H1 (cell line): Measurements from ENCODE around the gene MX1. TPM values are rescaled to one million over a fixed set of nuclear protein-coding genes. Genes with fewer than 3 reads are reported as not detected.

Experiments
- CTCF ChIA-PET: fragments of 300-600 bp; sonication (Branson Sonifier 250); formaldehyde crosslinking; loops from one replicate; lab custom pipeline; 2021; ENCODE audit not compliant: partially characterized antibody; lab: Charles Lee
- POLR2A ChIA-PET: fragments of 300-600 bp; sonication (Branson Sonifier 250); formaldehyde crosslinking; loops from one replicate; lab custom pipeline; 2021; ENCODE audit warnings: inconsistent platforms; ENCODE audit not compliant: partially characterized antibody; lab: Charles Lee
- DNase-seq, 2 experiments: peaks; one replicate each; pipeline versions ENCODE4 v3.0.0 to v3.0.0-alpha.2; 2010 to 2022; ENCODE audit warnings: low spot score in 2 of 2, low read depth in 1 of 2, mixed read lengths in 1 of 2
- FAIRE-seq: peaks from 2 replicates; lab custom pipeline; 2011; peaks lifted over from hg19 to GRCh38; lab: Jason Lieb, UNC
- H2AFZ ChIP-seq: 2 replicates; pipeline ENCODE4 v1.8.1; 2012; ENCODE audit warnings: low read length, inconsistent platforms
- H2AK5ac ChIP-seq: 2 replicates; pipeline ENCODE4 v1.6.1; 2013; ENCODE audit warnings: low read depth, low read length
- H2BK120ac ChIP-seq: replicated peaks from 2 replicates; pipeline ENCODE3; 2013; ENCODE audit warnings: low read depth, low read length, inconsistent platforms
- H2BK12ac ChIP-seq: 2 replicates; pipeline ENCODE4 v1.6.1; 2013; ENCODE audit warnings: low read depth, low read length
- H2BK15ac ChIP-seq: 2 replicates; pipeline ENCODE4 v1.6.1; 2013; ENCODE audit warnings: low read length
- H2BK20ac ChIP-seq: 2 replicates; pipeline ENCODE4 v1.6.1; 2013; ENCODE audit warnings: low read length
- H2BK5ac ChIP-seq: 2 replicates; pipeline ENCODE4 v1.6.1; 2013; ENCODE audit warnings: low read depth, low read length
- H3K14ac ChIP-seq: 2 replicates; pipeline ENCODE4 v1.6.1; 2013; ENCODE audit warnings: inconsistent platforms; ENCODE audit not compliant: insufficient read length
- H3K18ac ChIP-seq: 2 replicates; pipeline ENCODE4 v1.6.1; 2013; ENCODE audit warnings: low read length; ENCODE audit errors: extremely low read depth
- H3K23ac ChIP-seq: 2 replicates; pipeline ENCODE4 v1.6.1; 2013; ENCODE audit warnings: inconsistent platforms; ENCODE audit not compliant: insufficient read length
- H3K23me2 ChIP-seq: 2 replicates; pipeline ENCODE4 v1.6.1; 2013; ENCODE audit warnings: low read depth, low read length
- H3K27ac ChIP-seq: 2 replicates; pipeline ENCODE4 v1.6.1; 2011; ENCODE audit warnings: low read depth, low read length, inconsistent platforms
- H3K27me3 ChIP-seq, 4 experiments: replicated peaks in 1 of 4; 1 replicate in 1 of 4; 2 replicates in 3 of 4; pipeline versions ENCODE4 v1.6.1 to v1.8.1; 2011 to 2013; ENCODE audit warnings: low read length in 3 of 4, mild to moderate bottlenecking in 3 of 4, inconsistent platforms in 2 of 4, mixed read lengths in 2 of 4, moderate library complexity in 1 of 4; ENCODE audit not compliant: control insufficient read depth in 3 of 4, insufficient read depth in 3 of 4; ENCODE audit errors: extremely low read depth in 1 of 4
- H3K36me3 ChIP-seq, 4 experiments: 2 replicates each; pipeline versions ENCODE4 v1.6.1 to v1.8.1; 2011 to 2013; ENCODE audit warnings: mild to moderate bottlenecking in 4 of 4, low read length in 3 of 4, moderate library complexity in 2 of 4, control low read depth in 1 of 4, inconsistent platforms in 1 of 4; ENCODE audit not compliant: insufficient read depth in 4 of 4, control insufficient read depth in 2 of 4
- H3K4ac ChIP-seq: replicated peaks from 2 replicates; pipeline ENCODE3; 2013; ENCODE audit warnings: low read length, low read depth, mixed read lengths, inconsistent platforms; ENCODE audit not compliant: insufficient read length
- H3K4me1 ChIP-seq, 4 experiments: replicated peaks in 1 of 4; 1 replicate in 1 of 4; 2 replicates in 3 of 4; pipeline versions ENCODE4 v1.6.1 to v1.8.1; 2011 to 2013; ENCODE audit warnings: low read length in 3 of 4, inconsistent platforms in 2 of 4, mixed read lengths in 1 of 4; ENCODE audit not compliant: insufficient read depth in 4 of 4, control insufficient read depth in 3 of 4
- H3K4me2 ChIP-seq, 2 experiments: 2 replicates each; pipeline versions ENCODE4 v1.6.1 to v1.8.1; 2011 to 2013; ENCODE audit warnings: low read depth in 2 of 2, low read length in 2 of 2, control low read depth in 1 of 2, inconsistent platforms in 1 of 2, mild to moderate bottlenecking in 1 of 2; ENCODE audit not compliant: insufficient read depth in 1 of 2
- H3K4me3 ChIP-seq, 4 experiments: fragments of 200-600, 300-600 bp in 1 of 4; sonication (generic), shearing (Covaris generic), sonication (Bioruptor Twin) in 1 of 4; 2 replicates each; pipeline versions ENCODE4 v1.5.1 to v1.8.1; 2011 to 2016; ENCODE audit warnings: low read length in 4 of 4, low read depth in 3 of 4, control low read depth in 2 of 4, inconsistent platforms in 2 of 4, mild to moderate bottlenecking in 2 of 4, mixed read lengths in 1 of 4, moderate library complexity in 1 of 4; ENCODE audit not compliant: insufficient read depth in 2 of 4; ENCODE audit errors: extremely low read depth in 1 of 4
- H3K56ac ChIP-seq: replicated peaks from 2 replicates; pipeline ENCODE3; 2013; ENCODE audit warnings: low read depth, mild to moderate bottlenecking, mixed read lengths, low read length, inconsistent platforms; ENCODE audit not compliant: insufficient read length
- H3K79me1 ChIP-seq: 2 replicates; pipeline ENCODE4 v1.6.1; 2013; ENCODE audit warnings: low read depth, low read length, control low read depth
- H3K79me2 ChIP-seq, 2 experiments: 2 replicates each; pipeline versions ENCODE4 v1.6.1 to v1.8.1; 2012 to 2013; ENCODE audit warnings: low read length in 2 of 2, mild to moderate bottlenecking in 2 of 2, inconsistent platforms in 1 of 2; ENCODE audit not compliant: insufficient read depth in 2 of 2, control insufficient read depth in 1 of 2
- H3K9ac ChIP-seq, 4 experiments: replicated peaks in 1 of 4; 1 replicate in 1 of 4; 2 replicates in 3 of 4; pipeline versions ENCODE4 v1.6.1 to v1.8.1; 2011 to 2013; ENCODE audit warnings: low read depth in 3 of 4, low read length in 3 of 4, control low read depth in 2 of 4, mild to moderate bottlenecking in 2 of 4, moderate library complexity in 2 of 4, inconsistent platforms in 1 of 4; ENCODE audit errors: extremely low read depth in 1 of 4
- H3K9me3 ChIP-seq, 2 experiments: 2 replicates each; pipeline versions ENCODE4 v1.6.1 to v1.8.1; 2012 to 2013; ENCODE audit warnings: mild to moderate bottlenecking in 2 of 2, moderate library complexity in 2 of 2, control low read depth in 1 of 2, inconsistent platforms in 1 of 2, low read depth in 1 of 2, low read length in 1 of 2, mixed read lengths in 1 of 2; ENCODE audit not compliant: insufficient read depth in 2 of 2
- H4K20me1 ChIP-seq, 2 experiments: replicated peaks in 1 of 2; 2 replicates each; pipeline versions ENCODE3 to v1.8.1; 2011 to 2013; ENCODE audit warnings: inconsistent platforms in 2 of 2, low read length in 2 of 2, mild to moderate bottlenecking in 1 of 2; ENCODE audit not compliant: insufficient read depth in 2 of 2, control insufficient read depth in 1 of 2
- H4K5ac ChIP-seq: 2 replicates; pipeline ENCODE4 v1.6.1; 2013; ENCODE audit warnings: low read length, low read depth, mixed read lengths, inconsistent platforms; ENCODE audit not compliant: insufficient read length
- H4K8ac ChIP-seq: 2 replicates; pipeline ENCODE4 v1.8.0; 2013; ENCODE audit warnings: mild to moderate bottlenecking, moderate library complexity, low read length, inconsistent platforms; ENCODE audit not compliant: insufficient read depth; ENCODE audit errors: extremely low read depth
- H4K91ac ChIP-seq: replicated peaks from 2 replicates; pipeline ENCODE3; 2013; ENCODE audit warnings: low read length, mixed read lengths, inconsistent platforms; ENCODE audit not compliant: insufficient read length
- SRF ChIP-seq: IDR thresholded peaks from 2 replicates; pipeline ENCODE4 v1.6.1; 2011; ENCODE audit warnings: mild to moderate bottlenecking, low read depth, low read length, moderate library complexity
- WGBS, 2 experiments: shearing (Covaris generic) in 1 of 2; methylation state at CpG; one replicate each; pipeline versions ENCODE4 v1.1.6 to v1.1.7; 2013 to 2015; ENCODE audit warnings: low lambda C conversion rate in 2 of 2, mixed read lengths in 2 of 2, inconsistent platforms in 1 of 2, low coverage in 1 of 2, missing lambda C conversion rate in 1 of 2; ENCODE audit not compliant: insufficient replicate concordance in 2 of 2, insufficient coverage in 1 of 2, insufficient read length in 1 of 2; ENCODE audit errors: extremely low coverage in 1 of 2, missing lambda C conversion rate in 1 of 2; 5-methylcytosine and 5-hydroxymethylcytosine counted together
- polyA plus RNA-seq, 7 experiments: library from polyadenylated mRNA; depleted of rRNA in 3 of 7; stranded (reverse) in 5 of 7; unstranded in 2 of 7; fragments of >200 nt in 5 of 7; fragments of 200-250 nt in 2 of 7; gene quantifications; 1 replicate in 5 of 7; 2 replicates in 1 of 7; 4 replicates in 1 of 7; pipeline versions ENCODE4 v1.2.1 to v1.2.3, GENCODE V29; 2011 to 2013; ENCODE audit warnings: missing spikeins in 2 of 7, mixed read lengths in 2 of 7
- total RNA-seq: library from RNA; stranded (reverse); fragmentation: NEBNext Ultra II Directional; extraction: Animal tissue kit (Norgen Biotek cat#: 25700); gene quantifications from 2 replicates; pipeline ENCODE4 v1.2.1, GENCODE V29; 2021

The MX1 gene
- total and polyA plus RNA-seq, 2 of the 8 experiments (the other 6 are each of a cell fraction or from before 2014, with no cell fraction given), result 3.8 to 5.7 TPM

DNA sequence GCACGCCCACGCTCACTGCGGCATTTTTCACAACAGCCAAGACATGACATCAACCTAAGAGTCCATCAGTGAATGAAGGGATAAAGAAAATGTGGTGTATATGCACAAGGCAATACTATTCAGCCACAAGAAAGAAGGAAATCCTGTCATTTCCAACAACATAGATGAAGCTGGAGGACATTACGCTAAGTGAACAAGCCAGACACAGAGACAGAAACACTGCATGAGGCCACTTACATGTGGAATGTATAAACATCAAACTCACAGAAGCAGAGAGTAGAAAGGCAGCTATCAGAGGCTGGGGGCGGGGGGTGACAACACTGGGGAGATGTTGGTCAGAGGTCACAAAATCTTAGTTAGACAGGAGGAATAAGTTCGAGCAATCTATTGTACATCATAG, 61.0 kb downstream of the MX1 start:
- no peak overlapping the region for H3K4me3 ChIP-seq
- no peak overlapping the region for H4K8ac ChIP-seq
- POLR2A ChIA-PET, result no interaction called here
- no peak overlapping the region for H2BK5ac ChIP-seq
- no peak overlapping the region for H2BK12ac ChIP-seq
- H3K23ac ChIP-seq, result no peak overlapping the region
- no peaks in the 10 kb centered on the region for H3K79me2 ChIP-seq
- H3K56ac ChIP-seq, result no peak overlapping the region
- H3K27ac ChIP-seq, result no peak overlapping the region
- no peak overlapping the region for H2AK5ac ChIP-seq
- WGBS, 2 experiments, result 84% methylated on average over 4 of the region's 6 CpGs; no CpG with 5 or more reads in 1 of the 2 experiments
- no peaks in the 10 kb centered on the region for H3K79me1 ChIP-seq
- H2BK120ac ChIP-seq, result no peak overlapping the region
- no peaks in the 10 kb centered on the region for H4K20me1 ChIP-seq
- DNase-seq, result no peak
- H2BK15ac ChIP-seq, result no peak overlapping the region
- H3K18ac ChIP-seq, result no peak overlapping the region
- CTCF ChIA-PET, result no interaction called here
- H3K9ac ChIP-seq, result no peak overlapping the region
- peaks cover 0 to 8% (median under 1%) of the 10 kb centered on the region in 4 experiments; a peak in 3 of 8 replicates for H3K36me3 ChIP-seq
- H3K4ac ChIP-seq, result no peak overlapping the region
- H3K4me2 ChIP-seq, result no peak overlapping the region
- TF ChIP-seq SRF, result no peak
- TF ChIP-seq, all 59 proteins: peak for 0
- H4K91ac ChIP-seq, result no peak overlapping the region
- H4K5ac ChIP-seq, result no peak overlapping the region
- peaks cover 0 to 2% (median 0%) of the 10 kb centered on the region in 4 experiments; a peak in 1 of 7 replicates for H3K4me1 ChIP-seq
- peaks cover 1% of the 10 kb centered on the region; the same call in 1 of the 2 replicates for H3K23me2 ChIP-seq
- no peak for FAIRE-seq
- H2AFZ ChIP-seq, result no peak overlapping the region
- no peak overlapping the region for H3K14ac ChIP-seq
- H3K27me3 ChIP-seq, result no peaks in the 10 kb centered on the region
- H2BK20ac ChIP-seq, result no peak overlapping the region
- no peaks in the 10 kb centered on the region for H3K9me3 ChIP-seq
